NCI-H510A (cell line): ENCODE measurements around the gene NPR2.

ENCODE experiments used
- DNase-seq: peaks from one replicate; lab custom pipeline; 2025; lab: John Stamatoyannopoulos, UW

The NPR2 gene

DNA sequence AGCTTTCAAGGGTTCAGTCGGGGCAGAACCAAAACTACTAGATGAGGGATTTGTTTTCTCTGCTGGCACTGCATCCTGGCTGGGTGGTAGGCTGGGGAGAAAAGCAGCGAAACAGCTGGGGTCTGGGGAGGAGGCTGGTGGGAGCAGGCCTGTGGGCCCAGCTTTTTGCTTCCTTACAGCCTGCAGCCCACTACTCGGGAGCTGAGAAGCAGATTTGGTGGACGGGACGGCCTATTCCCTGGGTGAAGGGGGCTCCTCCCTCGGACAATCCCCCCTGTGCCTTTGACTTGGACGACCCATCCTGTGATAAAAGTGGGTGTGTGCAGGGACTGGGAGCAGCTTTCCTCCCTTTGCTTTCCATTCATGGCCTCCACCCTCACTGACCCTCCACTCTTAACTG lies 9.1 kb downstream of the NPR2 start:
- no peak for DNase-seq

DNA sequence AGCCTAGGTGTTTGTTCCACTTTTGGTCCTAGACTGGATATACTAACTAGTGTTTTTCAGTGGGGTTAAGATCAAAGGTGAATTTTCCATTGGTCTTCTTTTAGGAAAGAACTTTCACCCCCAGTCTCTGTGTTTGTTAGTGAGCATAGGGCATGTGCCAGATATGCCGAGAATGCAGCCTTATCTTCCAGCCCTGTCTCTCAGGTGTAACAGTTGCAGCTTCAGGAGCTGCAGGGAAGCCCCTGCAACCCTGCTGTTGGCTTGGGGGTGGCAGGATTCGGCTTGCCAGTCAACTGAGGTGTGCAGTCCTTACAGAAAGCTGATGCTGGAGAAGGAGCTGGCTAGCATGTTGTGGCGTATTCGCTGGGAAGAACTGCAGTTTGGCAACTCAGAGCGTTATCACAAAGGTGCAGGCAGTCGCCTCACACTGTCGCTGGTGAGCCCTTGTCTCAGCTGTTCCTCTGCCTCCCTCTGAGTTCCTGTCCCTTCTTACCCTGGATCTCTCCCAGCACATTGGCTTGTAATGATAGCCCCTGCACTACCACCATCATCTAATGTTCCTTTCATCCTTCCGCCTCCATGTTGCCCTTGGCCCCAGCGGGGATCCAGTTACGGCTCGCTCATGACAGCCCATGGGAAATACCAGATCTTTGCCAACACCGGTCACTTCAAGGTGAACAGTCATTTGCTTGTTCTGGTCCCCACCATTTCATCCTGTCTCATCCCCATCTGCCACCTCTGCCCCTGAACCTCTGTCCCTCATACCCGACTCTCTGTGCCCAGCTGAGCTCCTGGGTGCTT lies 10.1 kb downstream of the NPR2 start:
- no peak for DNase-seq

DNA sequence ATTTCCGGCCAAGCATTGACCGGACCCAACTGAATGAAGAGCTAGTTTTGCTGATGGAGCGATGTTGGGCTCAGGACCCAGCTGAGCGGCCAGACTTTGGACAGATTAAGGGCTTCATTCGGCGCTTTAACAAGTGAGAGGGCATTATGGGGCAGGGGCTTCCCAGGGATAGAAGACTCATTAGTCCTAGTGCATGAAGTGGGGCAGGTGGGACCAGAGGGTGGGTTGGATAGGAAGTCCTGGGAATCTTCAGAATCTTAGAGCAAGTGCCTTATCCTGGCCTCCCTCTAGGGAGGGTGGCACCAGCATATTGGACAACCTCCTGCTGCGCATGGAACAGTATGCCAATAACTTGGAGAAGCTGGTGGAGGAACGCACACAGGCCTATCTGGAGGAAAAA lies 14.7 kb downstream of the NPR2 start:
- no peak for DNase-seq

DNA sequence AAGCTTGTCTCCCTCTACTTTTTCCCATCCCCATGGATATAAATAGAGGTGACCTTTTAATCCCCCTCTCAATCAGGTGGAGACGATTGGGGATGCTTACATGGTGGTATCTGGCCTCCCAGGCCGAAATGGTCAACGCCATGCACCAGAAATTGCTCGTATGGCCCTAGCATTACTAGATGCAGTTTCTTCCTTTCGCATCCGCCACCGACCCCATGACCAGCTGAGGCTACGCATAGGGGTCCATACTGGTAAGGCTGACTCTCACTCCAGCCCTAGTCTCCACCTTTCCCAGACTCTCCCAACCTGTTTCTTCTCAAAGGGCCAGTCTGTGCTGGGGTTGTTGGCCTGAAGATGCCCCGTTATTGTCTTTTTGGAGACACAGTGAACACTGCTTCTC lies 17.0 kb downstream of the NPR2 start:
- no peak for DNase-seq

DNA sequence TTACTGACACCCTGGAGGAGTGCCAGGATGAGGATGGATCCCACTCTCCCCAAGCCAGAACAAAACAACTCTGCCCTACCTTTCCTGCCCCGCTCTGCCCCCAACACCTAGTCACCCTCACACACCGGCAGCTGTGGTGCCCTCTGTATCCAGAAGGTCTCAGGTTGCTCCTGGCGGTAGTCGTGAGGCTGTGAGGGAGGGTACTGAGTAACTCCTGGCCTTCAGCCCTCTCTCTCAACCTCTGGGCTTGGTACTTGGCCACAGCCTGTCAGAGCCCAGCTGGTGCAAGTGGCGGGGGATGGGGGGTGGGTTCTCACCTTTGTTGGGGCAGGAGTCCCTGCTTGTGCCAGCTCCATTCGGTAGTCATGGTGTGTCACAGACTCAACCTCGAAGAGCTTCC lies 18.7 kb downstream of the NPR2 start:
- no peak for DNase-seq

DNA sequence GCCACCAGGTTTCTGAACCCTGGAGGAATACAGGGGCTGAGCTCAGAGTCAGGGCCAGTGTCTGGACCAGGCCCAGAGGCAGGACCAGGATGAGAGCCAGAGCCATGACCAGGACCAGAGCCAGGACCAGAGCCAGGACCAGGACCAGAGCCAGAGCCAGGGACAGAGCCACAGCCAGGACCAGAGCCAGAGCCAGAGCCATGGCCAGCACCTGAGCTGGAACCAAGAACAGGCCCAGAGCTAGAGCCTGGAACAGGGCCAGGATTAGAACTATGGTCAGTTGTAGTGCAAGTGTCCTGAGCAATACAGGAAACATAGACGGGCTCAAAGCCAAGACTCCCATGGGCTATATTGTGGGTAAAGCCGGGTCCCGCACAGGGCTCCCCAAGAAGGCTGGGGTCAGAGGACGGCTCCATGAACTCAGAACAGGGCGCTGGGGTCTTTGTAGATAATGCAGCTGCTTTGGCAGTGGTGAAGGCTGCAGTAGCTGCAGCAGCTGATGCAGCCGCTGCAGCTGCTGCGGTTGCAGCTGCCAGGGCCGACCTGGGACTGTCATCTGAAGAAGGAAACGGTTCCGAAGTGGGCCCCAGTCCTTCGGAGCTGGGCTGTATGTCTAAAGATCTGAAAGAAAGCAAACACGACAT lies 20.1 kb downstream of the NPR2 start:
- DNase-seq: no peak

DNA sequence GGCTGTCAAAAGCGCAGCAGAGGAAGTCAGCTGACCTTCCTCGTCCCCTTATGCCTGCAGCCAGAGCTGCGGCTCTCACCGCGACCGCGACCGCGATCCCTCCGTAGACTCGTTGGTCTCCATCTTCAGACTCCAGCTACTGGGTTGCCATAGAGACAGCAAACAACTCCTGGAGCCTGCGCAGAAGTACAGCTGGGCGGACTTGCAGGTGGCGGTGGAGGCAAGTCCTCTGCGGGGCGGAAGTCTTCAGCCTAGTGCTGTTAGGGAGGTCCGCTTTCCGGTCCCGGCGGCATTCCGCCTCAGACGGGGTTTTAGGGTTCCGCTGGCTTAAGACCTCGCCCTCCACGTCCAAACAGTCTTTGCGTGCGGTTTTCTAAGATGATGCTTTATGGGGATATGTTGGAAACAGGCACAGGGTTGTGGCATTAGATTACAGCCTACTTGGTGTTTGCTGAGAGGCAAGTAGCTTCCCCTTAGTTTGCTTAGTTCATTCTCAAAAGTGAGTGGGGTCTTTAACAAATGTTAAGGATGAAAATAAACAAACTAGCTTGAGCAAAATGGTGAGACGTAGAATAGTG lies 20.7 kb downstream of the NPR2 start, which contains the start of gene SPAG8:
Gene SPAG8, minus strand, starts transcription at position 238 of the 578 bp plus-strand sequence. Its CDS starts 115 bp downstream, at position 123.
- peak; percentile 86 for DNase-seq

DNA sequence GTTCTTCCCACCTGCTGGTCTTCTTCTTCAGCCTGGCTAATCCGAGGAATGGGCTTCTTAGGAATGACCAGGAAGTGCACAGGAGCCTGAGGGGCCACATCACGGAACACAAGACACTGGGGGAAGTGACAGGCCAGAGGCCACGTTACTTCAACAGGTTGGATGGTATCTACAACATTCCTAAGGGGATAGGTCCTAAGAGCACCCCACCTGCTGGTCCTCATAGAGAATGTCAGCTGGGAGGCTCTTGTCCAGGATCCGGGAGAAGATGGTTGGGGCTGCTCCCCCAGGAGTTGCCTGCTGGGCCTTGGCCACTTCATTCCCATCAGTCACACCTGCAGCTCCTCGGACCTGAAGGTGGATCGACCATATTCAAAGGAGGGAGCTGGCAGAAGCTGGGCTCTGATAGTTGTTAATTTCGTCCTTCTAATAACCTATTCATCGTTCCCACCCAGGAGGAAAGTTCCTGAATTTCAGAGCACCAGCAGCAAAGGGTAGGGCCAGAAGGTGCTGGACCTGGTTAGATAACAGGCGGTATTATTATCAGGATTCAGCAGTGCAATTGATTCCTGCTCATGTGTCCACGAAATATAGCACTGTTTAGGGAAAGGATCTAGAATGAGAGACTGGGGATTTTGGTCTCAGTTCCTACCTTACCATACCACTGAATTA lies 22.2 kb downstream of the NPR2 start:
- DNase-seq: no peak

DNA sequence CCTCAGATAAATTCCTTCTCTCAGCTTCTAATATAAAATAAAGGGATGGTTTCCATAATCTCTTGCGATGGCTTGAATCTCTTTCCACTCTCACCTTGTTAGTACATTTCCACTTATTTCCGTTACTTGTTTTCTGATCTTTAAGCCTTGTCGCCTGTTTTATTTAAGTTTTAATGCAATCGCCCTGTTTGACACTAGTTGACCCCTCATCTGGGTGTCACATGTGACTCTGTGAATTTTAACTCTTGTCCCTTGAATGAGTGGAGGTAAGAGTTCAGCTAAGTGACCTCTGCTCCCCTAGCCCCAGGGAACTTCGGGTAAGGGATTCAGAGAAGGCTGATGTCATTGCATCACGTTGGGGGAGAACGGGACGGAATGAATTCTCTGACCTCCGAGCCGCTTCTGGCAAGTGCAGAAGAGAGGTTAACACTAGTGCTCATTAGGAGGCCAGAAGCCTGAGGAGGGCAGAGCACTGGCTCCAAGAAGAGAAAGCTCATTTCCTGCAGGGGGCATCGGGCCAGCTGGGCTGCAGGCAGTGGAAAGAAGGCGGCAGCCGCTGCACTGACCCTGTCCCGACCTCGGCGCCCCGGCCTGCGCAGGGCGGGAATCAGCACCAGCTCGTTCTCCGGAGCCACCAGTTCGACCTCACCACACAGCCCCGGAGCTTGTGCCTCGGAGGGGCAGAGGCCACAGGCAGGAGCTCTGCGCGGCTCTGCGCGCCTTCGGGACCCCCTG lies 22.9 kb downstream of the NPR2 start:
- no peak for DNase-seq

DNA sequence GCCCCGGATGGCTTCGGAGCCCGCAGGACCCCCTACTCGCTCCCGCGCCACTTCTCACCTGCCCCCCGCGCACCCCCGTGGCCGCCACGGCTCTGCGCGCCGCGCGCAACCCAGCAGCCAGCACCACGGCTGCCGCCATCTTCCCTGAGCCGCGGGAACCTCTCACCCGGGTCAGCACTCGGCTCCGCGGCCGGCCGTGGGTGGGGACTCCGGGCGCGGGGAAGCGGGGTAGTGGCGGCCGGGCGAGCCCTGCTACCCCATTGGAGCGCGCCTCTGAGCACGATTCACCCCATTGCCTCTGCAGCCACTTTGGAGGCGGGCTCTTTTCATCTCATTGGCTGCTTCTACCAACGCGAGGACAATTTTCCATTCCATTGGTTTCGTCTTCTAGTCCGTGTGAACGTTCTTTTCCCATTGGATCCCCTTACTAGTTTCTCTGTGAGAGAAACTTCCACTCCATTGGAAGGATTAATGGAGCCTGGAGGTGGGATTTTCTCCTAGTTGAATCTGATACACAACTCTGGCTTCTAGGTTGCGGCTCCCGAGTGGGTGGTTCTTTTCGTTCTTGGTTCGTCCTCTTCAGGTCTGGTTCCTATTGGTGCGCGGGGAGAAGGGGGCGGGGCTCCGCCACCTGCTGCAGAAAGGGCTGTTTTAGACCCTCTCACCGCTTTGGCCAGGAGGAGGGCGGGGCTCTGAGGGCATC lies 23.6 kb downstream of the NPR2 start, which contains the start of gene HINT2:
Gene HINT2, minus strand, starts transcription at position 202 of the 703 bp plus-strand sequence. Its CDS starts 63 bp downstream, at position 139.
- DNase-seq: peak; percentile 88

DNA sequence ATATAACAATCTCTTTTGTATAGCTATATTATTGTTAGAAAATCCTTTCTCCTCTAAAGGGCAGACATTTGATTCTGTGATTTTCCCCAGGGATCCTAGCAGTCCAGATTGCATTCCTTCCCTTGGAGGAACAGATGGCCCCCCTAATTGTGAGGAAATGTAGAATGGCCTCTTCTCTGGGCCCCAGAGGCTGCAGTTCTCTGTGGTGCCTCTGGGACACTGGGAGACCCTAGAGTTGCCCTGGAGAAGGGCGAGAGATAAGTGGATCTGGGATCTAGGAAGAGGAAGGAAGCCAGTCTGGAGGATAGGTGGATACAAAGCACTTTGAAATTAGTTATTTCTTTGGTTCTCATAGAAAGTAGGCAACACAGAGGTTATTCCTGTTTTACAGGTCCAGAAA lies 25.3 kb downstream of the NPR2 start:
- DNase-seq: no peak

DNA sequence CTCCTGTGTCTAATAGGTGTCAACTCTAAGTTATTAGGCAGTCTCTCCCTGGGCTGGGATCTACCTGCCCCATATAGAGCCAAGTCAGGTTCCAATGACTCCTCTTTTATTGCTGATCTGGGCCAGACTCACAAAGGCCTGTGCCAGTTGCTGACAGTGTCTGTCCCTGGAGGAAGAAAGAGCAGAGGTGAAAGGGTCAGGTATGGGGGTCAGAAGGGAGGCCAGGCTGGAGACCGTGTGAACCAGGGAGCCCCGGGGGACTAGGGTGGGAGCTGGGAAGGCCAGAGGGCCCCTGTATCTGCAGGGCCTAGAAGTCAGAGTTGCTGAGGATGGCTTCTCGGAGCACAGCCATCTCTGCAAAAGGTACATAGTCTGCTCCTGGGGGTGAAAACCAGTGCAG lies 26.9 kb downstream of the NPR2 start:
- DNase-seq: no peak

DNA sequence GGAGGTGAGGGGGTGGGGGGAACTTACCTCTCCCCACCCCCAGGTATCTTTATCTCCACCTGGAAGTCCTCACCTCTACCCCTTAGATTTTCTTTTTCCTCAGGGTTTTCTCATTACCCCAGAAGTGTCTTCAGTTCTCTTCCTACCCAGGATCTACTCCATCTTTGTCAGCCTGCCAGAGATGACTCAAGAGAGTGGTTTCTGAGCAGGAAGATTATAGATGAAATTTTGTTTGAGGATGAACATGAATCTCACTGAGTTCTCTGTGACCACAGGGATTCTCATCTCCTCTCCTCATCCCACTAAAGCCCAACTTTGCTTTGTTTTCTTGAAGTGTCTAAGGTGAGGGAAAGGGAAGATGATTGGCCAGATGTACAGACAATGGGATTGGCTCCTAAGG lies 28.7 kb downstream of the NPR2 start:
- DNase-seq: no peak

DNA sequence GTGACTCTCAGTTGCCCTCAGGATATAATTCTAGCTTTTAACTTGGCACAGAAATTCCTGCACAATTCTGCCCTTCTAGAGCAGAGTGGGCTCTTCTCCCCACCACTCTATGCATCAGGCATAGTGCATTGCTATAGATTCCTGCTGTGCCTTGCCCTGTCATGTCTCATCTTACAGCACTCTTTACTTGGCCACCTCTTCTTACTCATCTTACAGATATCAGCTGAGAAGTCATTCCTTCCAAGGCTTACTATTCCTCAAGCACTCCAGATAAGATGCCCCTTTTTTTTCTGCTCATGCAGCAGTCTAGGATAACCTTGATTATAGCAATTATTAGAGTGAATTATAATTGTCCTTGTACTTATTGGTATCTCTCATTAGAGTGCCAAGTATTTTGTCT lies 31.5 kb downstream of the NPR2 start:
- no peak for DNase-seq

DNA sequence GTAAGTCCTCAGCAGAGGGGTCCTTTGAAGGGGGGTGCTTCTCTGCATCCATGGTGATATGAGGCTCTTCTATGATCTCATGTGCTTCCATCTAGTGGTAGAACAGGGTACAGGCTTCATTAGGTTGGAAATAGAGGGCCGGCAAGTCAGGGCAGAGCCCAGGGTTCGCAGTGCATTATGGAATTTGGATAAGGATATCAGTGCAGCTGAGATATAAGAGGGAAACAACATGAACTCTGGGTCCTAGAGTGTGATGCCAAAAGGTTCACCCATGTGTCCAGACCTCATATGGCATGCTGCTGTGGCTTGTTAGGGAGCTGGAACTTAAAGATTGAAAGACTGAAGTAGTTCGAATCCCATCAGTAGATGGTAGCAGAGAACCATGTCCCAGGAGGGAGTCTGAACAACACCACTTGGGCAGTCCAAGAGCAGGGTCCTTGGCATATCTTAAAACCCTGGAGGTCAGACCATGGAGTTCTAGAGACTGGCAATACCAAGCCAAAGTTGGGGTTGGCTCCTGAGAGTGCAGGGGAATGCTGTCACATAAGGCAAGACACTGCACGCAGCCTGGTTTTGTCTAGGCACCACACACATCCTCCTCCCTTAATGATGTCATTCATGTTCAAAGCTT lies 34.8 kb downstream of the NPR2 start:
- no peak for DNase-seq

DNA sequence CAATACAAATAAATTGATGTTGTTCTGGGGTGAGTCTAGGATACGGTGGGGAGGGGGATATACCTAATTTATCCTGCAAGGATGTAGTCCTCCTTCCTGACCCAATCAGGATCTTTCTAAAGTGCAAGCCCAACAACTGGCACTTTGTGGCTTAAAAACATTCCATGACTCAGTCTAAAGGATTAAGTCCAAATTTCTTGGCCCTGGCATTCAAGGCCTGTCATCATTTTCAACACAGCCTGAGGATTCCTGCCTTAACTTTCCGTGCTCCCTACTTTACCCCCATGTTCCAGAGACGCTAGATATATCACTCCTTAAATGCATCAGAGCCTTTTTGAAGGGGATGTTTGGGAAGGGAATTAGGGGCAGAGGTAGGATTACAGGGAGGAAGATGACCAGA lies 36.1 kb downstream of the NPR2 start:
- DNase-seq: no peak

DNA sequence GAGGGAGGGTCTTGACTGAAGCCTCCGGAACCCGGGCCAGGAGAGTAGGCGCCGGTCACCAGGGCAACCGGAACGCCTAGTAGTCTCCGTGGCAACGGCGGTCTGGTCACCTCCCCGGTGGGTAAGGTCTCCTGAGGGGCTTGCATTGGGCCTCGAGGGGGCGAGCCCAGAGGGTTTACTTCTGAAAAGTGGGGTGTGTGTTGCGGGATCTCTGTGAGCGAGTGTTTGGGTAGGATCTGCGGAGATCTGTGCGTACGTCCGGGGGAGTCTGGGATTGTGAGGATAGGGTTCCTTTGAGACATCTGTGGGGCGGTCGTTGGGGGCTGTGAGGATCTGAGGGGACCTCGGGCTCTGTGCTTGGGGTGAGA lies 37.3 kb downstream of the NPR2 start, which contains the start of gene FAM221B:
Gene FAM221B, minus strand, starts transcription at position 17 of the 368 bp plus-strand sequence. CDS start 2,571 bp downstream, outside the sequence.
- DNase-seq: no peak

DNA sequence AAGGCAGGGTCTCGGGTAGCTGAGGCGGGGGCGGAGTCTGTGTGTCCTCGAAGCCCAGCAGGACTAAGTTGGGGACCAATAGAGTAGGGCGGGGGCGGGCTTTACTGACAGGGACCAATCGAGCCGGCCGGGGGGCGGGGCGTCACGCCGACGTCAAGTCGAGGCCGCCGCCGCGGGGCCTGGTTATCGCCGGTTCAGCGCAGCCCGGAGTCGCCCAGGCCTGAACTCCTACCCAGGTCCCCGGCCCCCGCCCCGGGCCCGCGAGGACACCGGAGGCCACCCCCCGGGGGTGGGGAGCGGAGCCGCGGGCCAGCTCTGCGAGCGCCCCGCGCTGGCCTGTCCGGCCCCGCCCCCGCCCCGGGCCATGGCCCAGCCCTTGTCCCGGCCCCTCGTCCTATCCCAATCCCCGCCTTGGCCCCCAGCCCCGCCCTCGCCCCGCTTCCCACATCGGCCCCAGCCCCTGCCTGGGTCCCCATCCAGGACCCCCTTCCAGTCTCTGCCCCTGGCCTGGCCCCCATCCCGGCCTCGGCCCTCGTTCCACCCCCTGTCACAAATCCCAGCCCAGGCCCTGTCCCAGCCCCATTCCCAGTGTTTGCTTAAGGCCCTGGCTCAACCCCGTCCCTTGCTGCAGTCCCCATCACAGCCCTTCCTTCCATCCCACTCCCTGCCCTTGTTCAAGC lies 37.8 kb downstream of the NPR2 start, which contains the start of gene TMEM8B:
Gene TMEM8B, plus strand, starts transcription at position 145 of the 680 bp plus-strand sequence. Its CDS starts 220 bp downstream, at position 365.
- peak; percentile 93 for DNase-seq

DNA sequence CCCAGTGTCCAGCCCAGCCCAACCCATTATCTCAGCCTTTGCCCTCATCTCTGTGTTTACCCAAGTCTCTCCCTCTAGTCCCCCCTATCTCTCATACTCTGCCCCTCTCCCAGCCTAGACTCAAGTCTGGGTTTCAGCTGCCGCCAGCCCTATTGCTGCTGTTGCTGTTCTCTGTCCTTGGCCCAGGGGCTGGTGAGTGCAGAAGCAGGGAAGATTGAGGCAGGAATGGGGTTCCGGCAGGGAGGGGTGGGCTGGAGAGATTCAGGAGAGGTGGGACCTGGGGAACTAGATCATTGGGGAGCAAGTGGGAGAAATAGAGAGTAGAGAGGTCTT lies 38.3 kb downstream of the NPR2 start:
- no peak for DNase-seq

DNA sequence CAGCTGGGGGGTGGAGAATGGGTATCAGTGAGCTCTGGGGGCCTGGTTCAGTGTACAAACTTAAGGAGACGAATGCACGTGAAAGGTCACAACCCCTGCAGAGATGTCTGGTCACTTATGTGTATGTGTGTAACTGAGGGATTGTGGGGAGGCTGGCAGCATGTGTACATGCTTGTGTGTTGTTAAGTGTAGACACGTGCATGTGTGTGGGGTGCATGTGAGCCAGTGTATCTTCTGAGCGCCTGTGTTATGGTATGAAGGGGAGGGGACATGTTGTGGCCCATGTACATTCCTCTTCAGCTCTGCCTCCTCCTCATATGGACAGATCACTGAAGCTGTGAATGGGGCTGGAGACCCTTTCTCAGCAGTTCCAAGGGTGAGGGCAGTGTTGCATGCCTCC lies 39.6 kb downstream of the NPR2 start:
- no peak for DNase-seq
